Ishikawa (cell line): ENCODE measurements around the gene TNFRSF18.

ENCODE experiments used
- CEBPB ChIP-seq: IDR thresholded peaks from 2 replicates; pipeline ENCODE4 v1.6.1; 2012
- CREB1 ChIP-seq: IDR thresholded peaks from 2 replicates; pipeline ENCODE4 v1.6.1; 2012; ENCODE audit warnings: low read depth
- EGR1 ChIP-seq: IDR thresholded peaks from 2 replicates; pipeline ENCODE4 v1.6.1; 2012
- EP300 ChIP-seq: IDR thresholded peaks from 2 replicates; pipeline ENCODE4 v1.6.1; 2012; ENCODE audit warnings: borderline replicate concordance
- FOXM1 ChIP-seq: IDR thresholded peaks from 2 replicates; pipeline ENCODE4 v1.6.1; 2012; ENCODE audit warnings: low read depth, borderline replicate concordance
- MAX ChIP-seq: IDR thresholded peaks from 2 replicates; pipeline ENCODE4 v1.6.1; 2012
- NFIC ChIP-seq: IDR thresholded peaks from 2 replicates; pipeline ENCODE4 v1.6.1; 2012
- RAD21 ChIP-seq: IDR thresholded peaks from 2 replicates; pipeline ENCODE4 v1.6.1; 2012; ENCODE audit warnings: low read depth
- REST ChIP-seq: IDR thresholded peaks from 2 replicates; pipeline ENCODE4 v1.6.1; 2012; ENCODE audit warnings: low read depth, mild to moderate bottlenecking
- TAF1 ChIP-seq: IDR thresholded peaks from 2 replicates; pipeline ENCODE4 v1.6.1; 2012; ENCODE audit warnings: low read depth, mild to moderate bottlenecking
- TCF12 ChIP-seq: IDR thresholded peaks from 2 replicates; pipeline ENCODE4 v1.6.1; 2012; ENCODE audit warnings: low read depth
- TEAD4 ChIP-seq: IDR thresholded peaks from 2 replicates; pipeline ENCODE4 v1.6.1; 2012
- USF1 ChIP-seq: IDR thresholded peaks from 2 replicates; pipeline ENCODE4 v1.6.1; 2012
- YY1 ChIP-seq: IDR thresholded peaks from 2 replicates; pipeline ENCODE4 v1.6.1; 2012; ENCODE audit warnings: low read depth
- ZBTB7A ChIP-seq: IDR thresholded peaks from 2 replicates; pipeline ENCODE4 v1.6.1; 2012; ENCODE audit warnings: low read depth

The TNFRSF18 gene

GRCh38 chr1:1165485-1165884 is 40.9 kb downstream of the TNFRSF18 start:
- TF ChIP-seq TEAD4 (no peak), YY1 (no peak), USF1 (peak; percentile 91)

- TF ChIP-seq EP300 (peak; percentile 89), YY1 (no peak), TEAD4 (peak; percentile 84), USF1 (no peak), REST (no peak), RAD21 (no peak), MAX (peak; percentile 83), CREB1 (no peak), EGR1 (no peak), TCF12 (peak; percentile 98), NFIC (peak; percentile 80), ZBTB7A (peak; percentile 86), FOXM1 (0 out of 2 replicates have a peak, but pooled peaks have one; percentile 66), CEBPB (peak; percentile 28; the same call in 1 of the 2 replicates), TAF1 (peak; percentile 64)
These were observed 41.5 kb downstream of the TNFRSF18 start for GRCh38 chr1:1164701-1165451.

GRCh38 chr1:1164361-1164700 is 42.1 kb downstream of the TNFRSF18 start:
- TF ChIP-seq ZBTB7A: no peak
- TF ChIP-seq RAD21: no peak
- no peak for TF ChIP-seq NFIC
- TF ChIP-seq YY1: no peak
- TF ChIP-seq EGR1: no peak
- TF ChIP-seq TAF1: no peak
- no peak for TF ChIP-seq MAX
- TF ChIP-seq CEBPB: no peak
- TF ChIP-seq USF1: no peak
- TF ChIP-seq EP300: no peak
- TF ChIP-seq TCF12: no peak
- no peak for TF ChIP-seq TEAD4
- no peak for TF ChIP-seq FOXM1
- TF ChIP-seq CREB1: no peak
- TF ChIP-seq REST: no peak

- TF ChIP-seq MAX (peak; percentile 36; the same call in 1 of the 2 replicates), TEAD4 (0 out of 2 replicates have a peak, but pooled peaks have one; percentile 2), USF1 (no peak; the same call in 1 of the 2 replicates)
These were observed 42.8 kb downstream of the TNFRSF18 start for GRCh38 chr1:1163538-1164070.
